K562 treated with DMSO at 1 percent for 4 hours (cell line): ENCODE results near the gene TUBA3C. TPM values are rescaled to one million over a fixed set of nuclear protein-coding genes. Genes with fewer than 3 reads are reported as not detected.

Experiments
- total RNA-seq: library from RNA; unstranded; fragments of 300-600 nt; gene quantifications from 2 replicates; pipeline ENCODE4 v1.2.3, GENCODE V29; 2022; ENCODE audit not compliant: insufficient read depth

The TUBA3C gene
- 14.2 and 24.6 TPM in 2 replicates for total RNA-seq

DNA sequence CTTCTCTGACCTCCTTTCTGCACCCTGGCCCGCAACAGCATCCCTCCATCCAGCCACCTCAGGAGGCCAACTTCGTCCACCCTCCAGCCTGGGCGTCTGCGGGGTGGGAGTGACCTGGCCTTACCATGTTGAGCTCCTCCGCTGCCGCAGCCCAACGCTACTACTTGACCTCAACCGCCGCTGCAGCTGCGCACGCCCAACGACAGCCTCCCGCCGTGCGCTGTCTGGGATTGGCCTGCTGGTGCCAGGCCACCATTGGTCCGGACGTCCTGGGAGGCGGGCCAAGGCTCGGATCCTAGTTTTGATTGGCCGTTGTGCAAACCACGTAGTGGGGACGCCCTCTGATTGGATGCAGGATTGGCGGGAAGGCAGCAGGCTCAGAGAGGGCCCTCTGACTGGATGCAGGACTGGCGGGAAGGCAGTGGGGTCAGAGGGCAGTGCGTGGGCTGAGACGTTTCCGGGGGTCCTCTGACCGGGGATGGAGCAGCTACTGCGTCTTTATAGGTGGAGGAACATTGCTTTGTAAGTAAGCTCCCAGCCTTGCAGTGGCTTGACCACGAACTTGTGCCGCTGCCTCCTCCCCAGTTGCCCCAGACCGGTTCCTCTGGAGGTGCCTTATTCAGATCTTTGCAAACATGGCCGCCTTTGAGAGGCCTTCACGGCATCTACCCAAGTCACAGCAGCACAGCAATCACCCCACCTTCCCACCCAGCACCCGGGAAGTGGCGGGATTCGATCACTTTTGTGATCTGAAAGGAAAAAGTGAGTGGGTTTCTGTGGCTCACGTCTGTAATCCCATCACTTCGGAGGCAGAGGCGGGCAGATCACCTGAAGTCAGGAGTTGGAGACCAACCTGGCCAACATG lies at the start of gene TUBA3C:
Gene TUBA3C, minus strand, starts transcription at position 204 of the 865 bp plus-strand sequence. Its CDS starts 77 bp downstream, at position 127.

